ENCODE data around the gene PATL2. TPM values are rescaled to one million over a fixed set of nuclear protein-coding genes. Genes with fewer than 3 reads are reported as not detected.

Gene PATL2
- total RNA-seq, 2 experiments from 2014 or later, result 55.2 TPM

DNA sequence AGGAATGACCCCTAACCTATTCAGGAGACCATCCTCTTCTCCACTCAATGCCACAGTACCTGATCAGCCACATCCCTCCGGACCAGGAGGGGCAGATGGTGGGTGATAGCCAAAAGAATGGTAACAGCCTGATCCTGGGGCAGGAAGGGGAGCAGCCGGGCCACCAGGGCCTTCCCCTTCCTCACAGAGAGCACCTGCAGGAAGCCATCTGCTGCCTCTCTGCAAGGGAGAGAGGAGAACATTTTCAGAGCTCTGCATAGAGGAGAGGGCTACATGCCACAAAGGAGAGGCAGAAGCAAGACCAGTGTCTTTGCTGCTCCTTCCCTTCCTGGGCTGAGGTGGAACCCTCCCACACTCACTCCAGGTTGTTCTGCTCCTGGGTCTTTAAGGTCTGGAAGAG, 42.2 kb downstream of the PATL2 start:
- H3K36me3 Mint-ChIP-seq, result peaks cover 6% of the 10 kb centered on the region
- peak overlapping the region; percentile 67 for H3K27ac Mint-ChIP-seq
- no peaks in the 10 kb centered on the region for H3K9me3 Mint-ChIP-seq
- POLR2A ChIA-PET, result interaction anchor here (1.5 to 17.5 kb wide), 4 partner anchors 9 to 63 kb away, joined by 9 to 1234 read pairs (median 318); partner anchors contain the start of genes B2M, PATL2 and TRIM69
- ATAC-seq (ENCODE audit: low read depth) (peak; percentile 20), DNase-seq (no peak)
- H3K4me3 Mint-ChIP-seq, result no peak overlapping the region
- H3K4me1 Mint-ChIP-seq, result peaks cover 58% of the 10 kb centered on the region
- no peaks in the 10 kb centered on the region for H3K27me3 Mint-ChIP-seq

DNA sequence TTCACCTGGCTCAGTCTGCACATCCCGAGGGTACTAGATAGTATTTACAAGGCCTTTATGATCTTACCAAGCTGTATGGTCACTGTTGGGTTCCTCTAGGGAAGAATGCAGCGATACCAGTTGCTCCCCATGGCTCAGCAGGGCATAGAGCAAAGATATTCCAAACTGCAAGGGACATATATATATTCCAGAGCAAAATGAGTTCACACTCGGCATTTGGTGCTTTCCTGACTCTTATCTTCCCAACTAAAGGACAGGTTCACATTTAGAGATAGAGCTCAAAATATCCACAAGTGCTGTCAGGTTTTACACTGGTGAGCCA, 44.1 kb downstream of the PATL2 start:
- no peaks in the 10 kb centered on the region for H3K27me3 Mint-ChIP-seq
- POLR2A ChIA-PET, result interaction anchor here (0.7 to 17.5 kb wide), 6 partner anchors 9 to 65 kb away, joined by 3 to 1234 read pairs (median 119); partner anchors contain the start of genes B2M, PATL2 and TRIM69
- H3K4me1 Mint-ChIP-seq, result peaks cover 57% of the 10 kb centered on the region
- peak overlapping the region; percentile 79 for H3K4me3 Mint-ChIP-seq
- DNase-seq, result no peak
- H3K27ac Mint-ChIP-seq, result peak overlapping the region; percentile 98
- peaks cover under 1% of the 10 kb centered on the region for H3K36me3 Mint-ChIP-seq
- ATAC-seq (ENCODE audit: low read depth), result no peak
- no peaks in the 10 kb centered on the region for H3K9me3 Mint-ChIP-seq

DNA sequence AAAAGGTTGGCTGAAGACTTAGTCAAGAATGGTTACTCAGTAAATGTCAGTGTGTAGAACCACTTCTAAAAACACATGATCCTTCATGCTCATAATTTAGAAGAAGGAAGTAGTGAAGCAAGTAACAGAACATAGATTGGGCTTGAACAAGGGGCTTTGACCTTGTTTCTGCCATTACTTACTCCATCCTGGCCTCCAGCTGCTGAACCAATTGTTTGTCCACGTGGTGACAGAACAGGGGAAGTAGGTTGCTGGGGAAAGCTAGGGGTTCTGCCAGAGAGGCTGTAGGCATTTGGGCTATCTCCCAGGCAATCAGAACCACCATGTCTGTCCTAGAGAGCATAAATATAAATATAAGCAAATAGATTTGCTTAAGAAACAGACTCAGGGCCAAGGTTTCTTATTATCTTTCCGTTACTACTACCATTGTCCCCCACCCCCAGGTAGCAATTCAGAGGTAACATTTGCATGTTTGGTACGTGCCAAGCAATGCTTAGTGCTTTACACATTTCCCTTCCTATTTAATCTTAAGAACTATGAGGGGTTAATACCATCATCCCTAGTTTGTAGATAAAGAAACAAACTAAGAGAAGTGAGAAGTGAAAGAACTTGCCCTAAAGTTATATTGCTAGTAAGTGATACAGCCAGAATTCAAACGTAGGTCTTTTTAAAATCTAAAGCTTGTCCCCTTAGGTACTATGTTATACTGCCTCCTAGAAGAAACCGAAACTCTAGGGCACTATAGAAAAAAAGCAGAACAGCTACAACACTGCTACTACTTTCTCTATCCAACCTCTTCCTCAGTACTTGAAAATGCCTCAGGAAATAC, 44.7 kb downstream of the PATL2 start:
- Mint-ChIP-seq H3K4me1 (peaks cover 56% of the 10 kb centered on the region), H3K4me3 (peak overlapping the region; percentile 79), H3K27ac (peak overlapping the region; percentile 98), H3K36me3 (peaks cover 1% of the 10 kb centered on the region), H3K27me3 (no peaks in the 10 kb centered on the region), H3K9me3 (no peaks in the 10 kb centered on the region)
- ATAC-seq (ENCODE audit: low read depth) (no peak), DNase-seq (no peak)
- POLR2A ChIA-PET, result interaction anchor here (0.7 to 17.5 kb wide), 6 partner anchors 10 to 65 kb away, joined by 3 to 1234 read pairs (median 119); partner anchors contain the start of genes B2M, PATL2 and TRIM69

DNA sequence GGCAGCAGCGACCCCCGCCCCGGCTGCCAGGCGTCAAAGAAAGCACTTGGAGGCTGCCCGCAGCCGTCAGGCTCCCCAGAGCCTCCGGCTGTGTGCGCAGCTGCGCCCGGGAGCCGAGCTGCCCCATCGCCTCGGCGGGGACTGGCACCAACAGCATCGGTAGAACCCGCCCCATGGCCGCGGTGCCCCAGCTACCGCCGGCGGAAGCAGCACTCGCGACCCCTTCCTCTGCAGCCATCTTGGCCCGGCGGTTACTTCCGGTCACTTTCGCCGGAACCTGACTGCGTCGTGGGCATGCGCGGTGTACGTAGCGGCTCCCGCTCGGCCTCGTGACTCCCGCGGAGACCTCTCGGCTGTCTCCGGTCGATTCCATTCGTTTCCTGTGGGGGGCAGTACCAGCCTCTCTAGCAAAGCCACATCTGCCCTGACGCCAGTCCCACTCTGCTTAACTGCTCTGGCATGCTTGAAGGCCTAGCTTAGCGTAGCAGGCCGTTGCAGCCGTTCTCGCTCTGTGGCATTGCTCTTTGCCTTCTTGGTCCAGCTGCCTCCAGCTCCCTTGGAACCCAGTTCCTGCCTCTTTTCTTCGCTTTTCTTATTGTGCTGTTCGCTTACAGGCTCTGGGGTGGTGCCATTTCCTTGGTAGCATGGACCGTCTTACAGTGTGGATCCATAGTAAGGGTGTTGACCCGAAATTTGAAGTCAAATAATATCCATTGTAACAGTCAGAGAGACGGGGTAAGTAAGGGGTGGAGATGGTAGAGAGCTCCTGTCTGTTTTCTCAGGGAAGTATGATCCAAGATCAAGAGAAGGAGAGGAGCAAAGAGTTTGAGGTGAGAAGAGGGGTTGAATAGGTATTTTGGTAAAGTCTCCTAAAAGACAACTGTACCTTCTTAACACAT, 47.5 kb downstream of the PATL2 start, which contains the start of gene SPG11:
Gene SPG11 (minus strand): TSS at position 253 of the 899 bp plus-strand sequence. CDS start 15 bp downstream, at position 238.
- H3K4me3 Mint-ChIP-seq, result peak within 1 kb of the TSS; percentile 94
- no peaks in the 10 kb centered on the region for H3K27me3 Mint-ChIP-seq
- peaks cover 50% of the 10 kb centered on the region for H3K4me1 Mint-ChIP-seq
- peak within 1 kb of the TSS; percentile 98 for H3K27ac Mint-ChIP-seq
- ATAC-seq (ENCODE audit: low read depth), result peak; percentile 83
- peaks cover 12% of the 10 kb centered on the region for H3K36me3 Mint-ChIP-seq
- DNase-seq, result peak; percentile 94
- POLR2A ChIA-PET, result interaction anchor here (1.0 to 17.5 kb wide), 17 partner anchors 13 to 237 kb away, joined by 3 to 1234 read pairs (median 7); partner anchors contain the start of genes B2M, PATL2 and TRIM69
- H3K9me3 Mint-ChIP-seq, result no peaks in the 10 kb centered on the region

DNA sequence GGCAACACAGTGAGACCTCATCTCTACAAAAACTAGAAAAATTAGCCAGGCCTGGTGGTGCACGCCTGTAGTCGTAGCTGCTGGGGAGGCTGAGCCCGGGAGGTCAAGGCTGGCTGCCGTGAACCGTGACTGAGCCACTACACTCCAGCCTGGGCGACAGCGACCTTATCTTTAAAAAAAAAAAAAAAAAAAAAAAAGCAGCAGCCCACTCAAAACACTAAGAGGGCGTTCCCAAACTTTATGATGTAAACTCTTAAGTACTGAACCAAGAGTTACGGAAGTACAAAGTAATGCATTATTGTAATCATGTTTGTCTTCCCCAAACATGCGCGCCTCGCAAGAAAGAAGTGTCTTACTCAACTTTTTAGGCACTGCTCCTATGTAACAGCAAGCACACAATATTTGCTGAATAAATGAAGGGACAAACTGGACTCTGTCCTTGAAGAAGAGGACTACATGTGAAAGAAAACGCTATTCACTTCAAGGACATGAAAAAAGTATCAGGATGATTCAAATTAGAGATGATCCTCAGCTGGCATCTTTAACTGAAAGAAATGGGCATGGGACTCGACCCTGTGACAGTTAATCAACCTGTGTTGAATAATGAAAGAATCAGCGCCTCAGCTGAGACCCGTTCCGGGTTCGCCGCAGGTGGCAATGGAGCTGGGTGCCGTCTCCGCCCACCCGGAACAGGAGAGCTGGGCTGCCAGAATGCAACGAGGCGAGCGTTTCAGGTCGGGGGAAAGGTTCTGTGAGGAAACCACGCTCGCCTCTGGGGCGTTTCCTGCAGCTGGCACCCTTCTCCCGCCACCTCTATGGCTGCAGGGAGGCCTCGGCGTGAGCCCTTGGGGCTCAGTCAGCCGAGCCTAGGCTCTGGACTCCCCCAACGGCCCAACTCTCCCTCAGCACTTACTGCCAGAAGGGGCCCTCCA, 48.4 kb downstream of the PATL2 start:
- peaks cover 12% of the 10 kb centered on the region for H3K36me3 Mint-ChIP-seq
- peak overlapping the region; percentile 94 for H3K4me3 Mint-ChIP-seq
- H3K27ac Mint-ChIP-seq, result peak overlapping the region; percentile 98
- peaks cover 45% of the 10 kb centered on the region for H3K4me1 Mint-ChIP-seq
- POLR2A ChIA-PET, result interaction anchor here (0.6 to 17.5 kb wide), 21 partner anchors 14 to 841 kb away, joined by 3 to 1234 read pairs (median 6); partner anchors contain the start of genes B2M, EIF3J, PATL2 and TRIM69
- ATAC-seq (ENCODE audit: low read depth) (peak; percentile 64), DNase-seq (peak; percentile 85)
- H3K9me3 Mint-ChIP-seq, result no peaks in the 10 kb centered on the region
- H3K27me3 Mint-ChIP-seq, result no peaks in the 10 kb centered on the region

DNA sequence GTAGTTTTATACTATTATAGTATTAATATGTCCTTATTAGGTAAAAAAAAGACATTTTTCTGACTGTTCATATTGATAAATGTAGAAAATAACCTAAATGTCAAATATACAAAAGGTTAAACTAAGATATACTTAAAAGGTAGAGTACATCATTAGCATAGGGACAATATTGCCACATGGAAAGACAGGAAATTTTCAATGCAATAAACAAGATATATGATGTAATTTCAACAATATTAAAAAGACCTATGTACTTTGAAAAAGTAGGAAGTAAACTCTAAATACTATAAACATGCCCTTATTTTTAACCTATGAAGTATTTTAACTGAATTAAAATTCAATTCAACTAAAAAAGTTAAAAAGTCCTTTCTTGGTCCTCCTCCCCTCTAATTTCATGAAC, 49.5 kb downstream of the PATL2 start:
- peaks cover 16% of the 10 kb centered on the region for H3K36me3 Mint-ChIP-seq
- ATAC-seq (ENCODE audit: low read depth), result no peak
- no peaks in the 10 kb centered on the region for H3K27me3 Mint-ChIP-seq
- H3K4me3 Mint-ChIP-seq, result peak overlapping the region; percentile 94
- H3K27ac Mint-ChIP-seq, result peak overlapping the region; percentile 46
- DNase-seq, result no peak
- POLR2A ChIA-PET, result interaction anchor here (0.5 to 17.5 kb wide), 5 partner anchors 21 to 235 kb away, joined by 5 to 1234 read pairs (median 88); partner anchors contain the start of genes B2M, PATL2 and TRIM69
- no peaks in the 10 kb centered on the region for H3K9me3 Mint-ChIP-seq
- peaks cover 38% of the 10 kb centered on the region for H3K4me1 Mint-ChIP-seq

DNA sequence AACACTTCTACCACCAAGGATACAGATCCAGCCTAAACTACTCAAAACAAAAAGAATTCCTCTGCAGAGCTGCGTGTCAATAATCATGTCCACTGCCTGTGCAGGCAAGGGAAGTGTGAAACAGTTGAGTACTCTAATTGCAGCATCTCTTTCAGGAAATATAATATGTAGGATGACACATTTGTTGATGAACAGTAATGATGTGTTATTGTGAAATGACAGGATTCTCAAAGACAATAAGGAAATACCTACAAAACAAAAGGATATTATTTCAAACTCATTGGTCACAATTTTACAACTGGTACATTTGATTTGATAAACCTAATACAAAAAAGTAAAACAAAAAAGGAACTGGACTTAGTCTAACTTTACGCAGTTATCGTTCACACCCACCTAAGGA, 52.1 kb downstream of the PATL2 start:
- Mint-ChIP-seq H3K27me3 (no peaks in the 10 kb centered on the region), H3K4me1 (peaks cover 22% of the 10 kb centered on the region), H3K27ac (no peak overlapping the region), H3K4me3 (no peak overlapping the region), H3K36me3 (peaks cover 27% of the 10 kb centered on the region), H3K9me3 (no peaks in the 10 kb centered on the region)
- ATAC-seq (ENCODE audit: low read depth) (no peak), DNase-seq (no peak)
- POLR2A ChIA-PET, result interaction anchor here (14.0 to 17.5 kb wide), 2 partner anchors 55 to 73 kb away, joined by 622 to 1234 read pairs; partner anchors contain the start of genes B2M, PATL2 and TRIM69

DNA sequence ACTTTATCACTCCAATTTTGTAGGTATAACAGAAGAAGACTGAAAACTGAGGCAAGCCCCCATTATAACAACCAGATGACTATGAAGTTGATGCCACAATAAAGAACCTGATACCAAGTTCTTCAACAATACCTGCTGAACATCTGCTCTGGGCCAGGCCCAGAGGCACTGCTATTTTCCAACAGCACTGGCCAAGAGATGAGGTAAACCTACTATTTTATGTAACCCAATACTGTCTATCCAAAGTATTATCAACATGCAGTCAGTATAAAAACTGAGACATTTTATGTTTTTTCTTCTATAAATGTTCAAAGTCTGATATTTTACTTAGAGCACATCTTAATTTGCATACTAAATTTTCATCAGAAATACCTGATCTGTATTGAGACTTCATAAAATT, 53.7 kb downstream of the PATL2 start:
- H3K9me3 Mint-ChIP-seq, result no peaks in the 10 kb centered on the region

DNA sequence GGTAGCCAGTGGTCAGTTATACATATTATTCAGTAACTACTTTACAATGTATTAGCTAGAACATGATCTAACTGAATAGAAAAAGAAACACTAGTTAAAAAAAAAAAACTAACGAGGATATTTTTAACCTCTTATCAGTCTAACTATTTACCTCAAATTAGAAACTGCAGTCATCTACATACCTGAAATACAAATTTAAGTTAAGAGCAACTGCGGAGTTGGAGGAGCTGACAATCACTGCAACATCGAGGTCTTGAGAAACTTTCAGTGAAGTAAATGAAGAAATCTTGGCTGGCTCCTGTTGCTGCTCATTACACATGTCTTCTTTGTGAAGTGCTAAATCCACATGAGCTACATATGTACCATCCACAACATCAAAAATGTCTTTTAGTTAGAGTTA, 54.2 kb downstream of the PATL2 start:
- ATAC-seq (ENCODE audit: low read depth) (no peak), DNase-seq (no peak)
- H3K4me1 Mint-ChIP-seq, result peaks cover 21% of the 10 kb centered on the region
- peaks cover 34% of the 10 kb centered on the region for H3K36me3 Mint-ChIP-seq
- no peak overlapping the region for H3K4me3 Mint-ChIP-seq
- H3K9me3 Mint-ChIP-seq, result no peaks in the 10 kb centered on the region
- H3K27me3 Mint-ChIP-seq, result no peaks in the 10 kb centered on the region
- no peak overlapping the region for H3K27ac Mint-ChIP-seq
- POLR2A ChIA-PET, result interaction anchor here (1.3 kb wide), 1 partner anchor 54 kb away, joined by 6 read pairs; the partner anchor contains the start of genes B2M and PATL2

More for the DNA sequence above, 53.7 kb downstream of the PATL2 start:
- POLR2A ChIA-PET, result interaction anchor here (1.3 kb wide), 1 partner anchor 54 kb away, joined by 6 read pairs; the partner anchor contains the start of genes B2M and PATL2
- ATAC-seq (ENCODE audit: low read depth) (no peak), DNase-seq (no peak)
- H3K36me3 Mint-ChIP-seq, result peaks cover 31% of the 10 kb centered on the region
- H3K27ac Mint-ChIP-seq, result no peak overlapping the region
- no peaks in the 10 kb centered on the region for H3K27me3 Mint-ChIP-seq
- H3K4me1 Mint-ChIP-seq, result peaks cover 21% of the 10 kb centered on the region
- no peak overlapping the region for H3K4me3 Mint-ChIP-seq

DNA sequence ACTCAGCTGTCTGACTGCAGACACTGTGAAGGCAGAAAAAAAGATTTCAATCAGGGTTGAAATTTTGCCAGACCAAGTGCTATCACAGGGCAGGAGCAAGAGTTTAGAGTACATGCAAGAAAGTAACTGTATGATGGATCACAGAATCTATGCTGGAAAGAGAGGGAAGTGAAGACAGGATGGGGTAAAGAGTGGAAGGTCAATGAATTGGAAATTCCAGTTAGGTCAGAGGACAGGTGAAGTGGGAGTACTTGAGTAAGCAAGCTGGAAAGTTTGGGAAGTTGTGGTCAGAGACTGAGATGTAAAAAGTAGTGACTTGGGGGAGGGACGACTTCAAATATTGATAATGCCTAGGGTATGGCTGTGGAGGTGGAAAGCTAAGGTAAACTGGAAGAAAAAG, 54.8 kb downstream of the PATL2 start:
- peaks cover 16% of the 10 kb centered on the region for H3K4me1 Mint-ChIP-seq

DNA sequence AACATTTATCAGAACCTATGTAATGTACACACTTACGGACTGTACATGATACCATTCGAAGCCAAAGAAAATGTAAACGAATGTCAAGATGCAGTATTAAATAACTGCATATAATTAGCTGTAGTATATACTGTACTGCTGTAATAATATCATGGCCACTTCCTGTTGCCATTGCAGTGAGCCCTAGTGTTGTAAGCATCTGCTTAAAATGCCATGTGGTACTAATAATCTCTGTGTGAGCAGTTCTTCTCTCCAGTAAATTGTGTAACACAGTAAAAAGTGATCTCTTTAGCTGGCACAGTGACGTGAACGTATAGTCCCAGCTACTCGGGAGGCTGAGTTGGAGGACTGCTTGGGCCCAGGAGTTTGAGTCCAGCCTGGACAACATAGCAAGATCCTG, 56.3 kb downstream of the PATL2 start:
- H3K27me3 Mint-ChIP-seq, result no peaks in the 10 kb centered on the region
- POLR2A ChIA-PET, result interaction anchor here (1.4 to 1.7 kb wide), 2 partner anchors 56 to 57 kb away, joined by 3 read pairs; partner anchors contain the start of genes B2M and PATL2

More for the DNA sequence above, 54.8 kb downstream of the PATL2 start:
- Mint-ChIP-seq H3K9me3 (no peaks in the 10 kb centered on the region), H3K27ac (no peak overlapping the region), H3K27me3 (no peaks in the 10 kb centered on the region), H3K36me3 (peaks cover 39% of the 10 kb centered on the region), H3K4me3 (no peak overlapping the region)
- POLR2A ChIA-PET, result interaction anchor here (0.6 to 1.3 kb wide), 2 partner anchors 47 to 55 kb away, joined by 3 to 6 read pairs; partner anchors contain the start of genes B2M and PATL2
- ATAC-seq (ENCODE audit: low read depth), result no peak
- DNase-seq, result no peak

DNA sequence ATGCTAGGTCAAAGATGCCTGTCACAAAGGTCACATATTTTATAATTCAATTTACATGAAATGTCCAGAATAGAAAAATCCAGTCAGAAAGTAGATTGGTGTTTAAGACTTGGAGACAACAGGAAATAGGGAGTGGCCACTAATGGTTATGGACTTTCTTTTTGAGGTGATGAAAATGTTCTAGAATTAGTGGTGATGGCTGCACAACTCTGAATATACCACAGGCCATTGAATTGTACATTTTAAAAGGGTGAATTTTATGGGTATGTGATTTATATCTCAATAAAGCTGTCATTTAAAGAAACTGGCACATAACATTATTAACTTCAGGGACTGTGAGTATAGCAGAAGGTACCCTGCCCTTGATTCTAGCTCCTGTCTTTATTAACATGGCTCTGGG, 63.5 kb downstream of the PATL2 start:
- Mint-ChIP-seq H3K36me3 (peaks cover 63% of the 10 kb centered on the region), H3K27ac (no peak overlapping the region), H3K9me3 (peaks cover 7% of the 10 kb centered on the region), H3K27me3 (no peaks in the 10 kb centered on the region), H3K4me3 (no peak overlapping the region), H3K4me1 (peaks cover 15% of the 10 kb centered on the region)
- POLR2A ChIA-PET, result interaction anchor here (0.6 kb wide), 1 partner anchor 897 kb away, joined by 6 read pairs; no protein-coding TSS in a partner anchor
- DNase-seq, result no peak
- ATAC-seq (ENCODE audit: low read depth), result no peak

More for the DNA sequence above, 56.3 kb downstream of the PATL2 start:
- no peak for DNase-seq
- no peaks in the 10 kb centered on the region for H3K9me3 Mint-ChIP-seq
- no peak overlapping the region for H3K27ac Mint-ChIP-seq
- H3K4me1 Mint-ChIP-seq, result peaks cover 12% of the 10 kb centered on the region
- no peak overlapping the region for H3K4me3 Mint-ChIP-seq
- ATAC-seq (ENCODE audit: low read depth), result no peak
- peaks cover 42% of the 10 kb centered on the region for H3K36me3 Mint-ChIP-seq
